Measurements from ENCODE around the gene SPTB.

SPTB gene

DNA sequence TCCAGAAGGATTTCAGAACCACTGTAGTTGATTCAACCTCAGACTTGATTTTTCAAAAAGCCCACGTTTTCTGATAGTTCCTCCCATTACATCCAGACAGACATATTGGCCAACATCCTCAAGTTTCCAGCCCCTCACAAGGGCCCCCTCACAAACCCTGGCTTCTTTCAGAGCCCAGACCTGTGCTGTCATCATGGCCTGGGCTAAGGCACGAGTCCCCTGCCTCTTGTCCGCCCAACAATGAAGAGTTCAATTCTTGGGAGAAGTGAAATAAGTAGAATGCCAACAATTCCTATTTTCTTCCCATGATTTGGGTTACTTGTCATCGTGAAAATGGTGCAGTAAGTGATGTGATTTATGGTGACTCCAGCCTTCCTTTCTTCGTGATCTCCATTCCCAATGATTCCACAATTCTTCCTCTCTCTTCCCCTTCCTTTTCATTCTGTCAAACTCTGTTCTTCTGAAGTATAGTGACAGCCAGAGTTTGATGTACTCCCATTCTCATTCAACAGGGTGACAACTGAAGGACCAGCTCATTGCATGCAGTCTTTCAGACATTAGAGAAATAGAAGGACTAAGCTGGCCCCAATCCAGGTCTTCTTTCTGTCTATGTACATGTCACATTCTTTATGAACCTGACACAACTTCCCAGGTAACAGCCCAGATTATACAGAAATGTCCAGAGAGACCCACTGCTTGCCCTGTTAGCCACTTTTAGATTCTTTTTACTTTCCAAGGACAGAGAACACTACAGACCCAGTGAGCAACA, 29.2 kb downstream of the SPTB start:
- no peak for DNase-seq (ENCODE audit: low spot score)

DNA sequence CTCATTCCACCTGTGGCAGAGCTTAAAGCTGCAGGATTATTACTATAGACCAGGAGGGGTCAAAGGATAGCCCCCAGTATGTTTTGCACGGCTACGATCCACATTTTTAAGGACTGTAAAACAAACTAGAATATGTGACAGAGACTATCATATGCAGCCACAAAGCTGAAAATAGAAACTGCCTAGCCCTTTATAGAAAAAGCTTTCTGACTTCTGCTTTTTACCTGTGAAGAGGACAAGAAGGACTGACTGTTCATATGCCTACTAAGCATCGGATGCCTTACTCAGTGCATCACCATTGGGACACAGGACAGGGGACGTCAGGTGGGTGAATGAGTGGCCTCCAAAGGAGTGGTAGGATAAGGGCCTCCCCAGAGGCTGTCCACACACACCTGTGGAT, 29.8 kb downstream of the SPTB start:
- no peak for DNase-seq (ENCODE audit: low spot score)

DNA sequence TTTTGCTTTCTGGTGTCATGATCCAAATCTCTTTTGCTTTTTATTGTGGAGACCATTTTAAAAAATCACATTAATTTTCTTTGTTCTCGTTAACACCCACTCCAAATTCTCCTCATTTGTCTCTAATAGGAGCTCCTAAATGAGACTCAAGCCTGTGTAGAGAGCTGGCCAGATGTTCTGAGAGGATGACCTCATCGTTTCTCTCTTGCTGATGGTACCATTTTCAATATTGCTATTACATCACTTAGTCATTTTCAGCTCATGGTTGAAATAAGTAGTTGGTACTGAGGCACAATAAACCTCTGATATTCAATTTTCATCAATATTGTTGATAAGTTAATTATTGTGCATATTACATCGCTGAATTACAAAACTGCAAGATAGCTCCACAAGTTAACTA, 31.5 kb downstream of the SPTB start:
- DNase-seq (ENCODE audit: low spot score) = no peak

DNA sequence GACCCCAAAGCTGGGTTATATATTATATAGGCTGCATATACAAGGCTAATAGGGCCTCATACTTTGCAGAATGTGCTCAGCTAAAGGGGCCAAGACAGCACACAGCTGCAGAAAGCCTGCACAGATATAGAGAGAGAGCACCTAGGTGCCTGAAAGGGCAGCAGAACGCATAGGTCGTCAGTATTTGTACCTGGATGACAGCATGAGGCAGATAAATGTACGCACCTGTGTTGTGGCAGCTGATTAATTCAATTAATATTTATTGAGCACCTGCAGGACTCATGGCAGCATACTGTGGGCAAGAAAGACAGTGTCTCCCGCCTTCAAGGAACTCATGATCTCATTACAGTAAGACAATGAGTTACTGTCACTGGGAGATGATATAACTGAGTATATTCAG, 33.4 kb downstream of the SPTB start:
- no peak for DNase-seq (ENCODE audit: low spot score)

DNA sequence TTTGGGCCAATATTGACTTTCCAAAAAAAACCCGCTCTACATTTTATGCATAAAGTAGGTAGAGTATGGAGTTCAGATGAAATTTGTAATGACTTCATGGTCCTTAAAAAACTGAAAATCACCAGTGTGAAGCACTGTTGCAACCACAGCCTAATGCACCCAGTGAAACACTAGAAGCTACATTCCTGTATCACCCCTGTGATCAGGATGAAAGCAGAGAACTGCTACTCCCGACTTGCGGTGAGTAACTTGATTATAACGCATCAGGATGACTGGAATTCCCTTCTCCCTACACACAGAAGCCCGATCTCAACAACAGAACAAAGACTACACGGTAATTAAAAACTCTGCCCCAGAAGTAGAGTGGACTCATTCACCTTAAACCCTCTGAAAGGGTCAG, 33.8 kb downstream of the SPTB start:
- peak; percentile 64 for DNase-seq (ENCODE audit: low spot score)

DNA sequence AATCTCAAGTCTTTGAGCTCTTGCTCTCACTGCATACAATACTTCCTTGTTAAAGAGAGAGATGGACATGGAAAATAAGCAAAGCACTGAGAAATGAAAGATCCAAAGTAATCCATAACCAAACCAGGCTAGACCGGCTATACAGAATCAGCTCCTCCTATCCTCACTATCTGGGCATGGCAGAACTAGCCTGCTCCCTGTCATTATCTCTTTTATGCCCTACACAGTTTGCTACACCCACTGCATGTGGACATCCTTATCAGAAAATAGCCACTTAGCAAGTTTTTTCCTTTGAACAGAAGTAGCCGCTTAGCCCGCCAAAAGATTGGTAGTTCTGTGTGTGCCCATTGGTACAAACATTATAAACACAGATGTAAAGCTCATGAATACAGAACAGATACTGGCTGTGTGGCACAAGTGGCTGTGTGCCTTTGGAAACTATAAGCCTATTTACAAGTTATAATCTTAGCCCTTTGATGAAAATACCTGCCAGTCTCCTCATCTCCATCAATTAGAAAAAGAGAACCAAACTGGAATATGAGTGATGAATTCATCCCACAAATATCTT, 34.7 kb downstream of the SPTB start:
- DNase-seq (ENCODE audit: low spot score) = no peak

DNA sequence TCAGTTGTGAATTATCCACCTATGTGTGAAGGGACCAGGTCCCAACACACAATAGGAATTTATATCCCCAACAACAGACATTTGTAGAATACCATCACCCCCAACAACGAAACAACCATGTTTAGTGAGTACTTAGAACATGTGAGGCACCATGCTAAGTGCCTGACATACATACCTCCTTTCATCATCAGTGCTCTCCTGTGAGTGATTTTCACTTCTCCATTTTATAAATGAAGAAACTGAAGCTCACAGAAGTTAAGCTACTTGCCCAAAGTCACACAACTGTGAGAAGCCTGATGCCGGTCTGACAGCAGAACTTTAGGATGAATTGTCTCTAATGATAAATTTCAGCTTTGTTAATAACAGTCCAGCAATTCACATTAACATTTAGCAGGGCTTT, 35.4 kb downstream of the SPTB start:
- no peak for DNase-seq (ENCODE audit: low spot score)

DNA sequence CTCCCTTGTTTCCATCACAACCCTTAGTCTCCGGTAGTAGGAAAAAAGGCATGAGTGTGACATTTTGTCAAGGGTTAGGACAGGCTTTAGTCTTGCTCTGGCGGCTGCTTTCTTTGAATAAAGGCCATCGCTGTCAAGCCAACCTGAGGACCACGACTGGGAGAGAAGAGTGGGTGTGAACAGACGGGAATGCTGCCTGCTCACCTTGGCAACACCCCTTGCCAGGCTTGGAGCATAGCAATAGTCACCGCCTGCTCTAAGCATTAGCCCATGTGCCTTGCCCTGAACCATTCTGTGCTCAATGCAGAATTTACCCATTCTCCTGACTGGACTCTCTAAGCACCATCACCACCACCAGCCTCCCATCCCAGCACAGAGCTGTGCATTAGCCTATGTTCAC, 36.2 kb downstream of the SPTB start:
- no peak for DNase-seq (ENCODE audit: low spot score)

DNA sequence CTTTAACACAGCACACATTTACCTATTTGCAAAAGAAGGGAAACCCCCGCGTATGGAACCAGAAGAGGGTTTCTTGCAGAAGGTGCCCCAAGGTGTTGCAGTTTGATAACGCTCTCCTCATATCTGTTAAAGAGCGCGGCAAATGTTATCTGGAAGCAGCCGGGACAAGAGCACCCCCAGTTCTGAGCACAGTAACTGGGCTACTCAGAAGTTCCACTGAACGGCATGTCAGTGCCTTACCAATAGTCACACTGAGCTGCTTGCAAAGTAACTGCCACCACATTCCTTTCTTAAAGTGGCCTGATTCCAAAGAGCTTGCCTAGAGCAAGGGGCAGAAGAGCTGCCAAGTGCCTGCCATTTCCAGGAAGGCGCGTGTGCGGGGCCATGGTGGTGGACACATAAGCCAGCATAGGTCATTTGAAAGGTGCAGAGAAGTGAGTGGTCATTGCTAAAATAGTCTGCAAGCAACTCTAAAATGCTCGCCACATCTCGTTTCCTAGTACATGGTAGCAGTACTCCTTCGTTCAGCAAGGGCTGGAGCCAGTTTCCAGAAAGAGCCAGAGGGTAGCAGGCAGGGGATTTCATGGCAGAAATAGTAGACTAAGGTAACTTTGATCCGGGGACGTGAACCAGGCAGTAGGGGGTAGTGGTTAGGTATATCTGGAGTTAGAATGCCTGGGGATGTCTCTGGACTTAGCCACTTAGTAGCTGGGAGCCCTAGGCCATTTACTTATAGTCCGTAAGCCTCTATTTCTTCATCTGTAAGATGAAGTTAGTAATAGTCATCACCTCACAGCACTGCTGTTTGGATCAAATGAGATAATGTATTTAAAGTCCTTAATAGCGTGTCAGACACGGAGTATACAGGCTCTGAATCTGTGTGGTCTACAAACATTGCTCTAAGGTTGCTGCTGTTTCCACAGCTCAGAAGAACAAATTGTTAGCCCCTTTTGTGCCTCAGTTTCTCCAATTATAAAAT, 37.6 kb downstream of the SPTB start:
- DNase-seq (ENCODE audit: low spot score) = peak; percentile 20

DNA sequence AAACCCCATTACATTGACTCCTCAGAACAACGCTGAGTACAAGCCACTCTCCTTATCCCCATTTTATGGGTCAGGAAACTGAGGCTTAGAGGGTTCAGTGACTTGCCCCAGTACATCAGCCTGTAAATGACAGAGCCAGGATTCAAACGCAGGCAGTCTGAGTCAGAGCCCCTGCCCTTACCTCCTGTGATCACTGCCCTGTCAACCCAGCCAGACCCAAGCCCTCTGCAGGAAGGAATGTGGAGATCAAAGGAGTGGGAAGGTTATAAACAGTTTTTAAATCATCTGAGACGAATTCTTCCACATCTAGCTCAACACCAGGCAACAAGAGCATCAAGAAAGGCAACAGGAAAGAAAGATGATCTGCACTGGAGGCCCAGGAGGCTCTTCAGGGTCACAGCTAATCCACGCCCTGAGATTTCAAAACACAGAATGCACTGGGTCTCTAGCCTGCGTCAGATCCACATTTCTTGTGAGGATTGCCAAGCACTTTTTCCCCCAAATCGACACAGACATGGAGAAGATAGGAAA, 38.5 kb downstream of the SPTB start:
- DNase-seq (ENCODE audit: low spot score) = peak; percentile 73

DNA sequence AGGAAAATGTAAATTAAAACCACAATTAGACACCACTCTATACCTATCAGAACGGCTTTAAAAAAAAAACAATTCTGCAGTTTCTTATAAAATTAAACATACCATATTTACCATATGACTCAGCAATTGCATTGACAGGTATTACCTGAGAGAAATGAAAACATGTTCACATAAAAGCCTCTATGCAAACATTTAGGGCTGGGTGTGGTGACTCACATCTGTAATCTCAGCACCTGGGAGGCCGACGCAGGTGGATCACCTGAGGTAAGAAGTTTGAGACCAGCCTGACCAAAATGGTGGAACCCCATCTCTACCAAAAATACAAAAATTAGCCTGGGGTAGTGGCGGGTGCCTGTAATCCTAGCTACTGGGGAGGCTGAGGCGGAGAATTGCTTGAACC, 41.1 kb downstream of the SPTB start:
- no peak for DNase-seq (ENCODE audit: low spot score)

DNA sequence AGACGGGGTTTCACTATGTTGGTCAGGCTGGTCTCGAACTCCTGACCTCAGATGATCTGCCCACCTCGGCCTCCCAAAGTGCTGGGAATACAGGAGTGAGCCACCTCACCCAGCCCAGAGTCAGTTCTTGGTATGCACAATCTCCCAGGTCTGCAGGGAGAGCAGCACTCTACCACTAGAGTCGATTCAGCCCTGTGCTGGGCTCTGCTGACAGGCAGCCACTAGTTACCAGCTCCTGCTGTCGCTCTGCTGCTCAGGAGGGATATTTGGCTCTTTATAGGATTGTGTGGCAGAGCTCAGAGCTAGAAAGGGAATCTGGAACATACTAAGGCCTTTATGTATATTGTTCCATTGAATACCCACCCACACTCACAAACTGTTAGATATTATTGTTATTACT, 44.3 kb downstream of the SPTB start:
- DNase-seq (ENCODE audit: low spot score) = no peak

DNA sequence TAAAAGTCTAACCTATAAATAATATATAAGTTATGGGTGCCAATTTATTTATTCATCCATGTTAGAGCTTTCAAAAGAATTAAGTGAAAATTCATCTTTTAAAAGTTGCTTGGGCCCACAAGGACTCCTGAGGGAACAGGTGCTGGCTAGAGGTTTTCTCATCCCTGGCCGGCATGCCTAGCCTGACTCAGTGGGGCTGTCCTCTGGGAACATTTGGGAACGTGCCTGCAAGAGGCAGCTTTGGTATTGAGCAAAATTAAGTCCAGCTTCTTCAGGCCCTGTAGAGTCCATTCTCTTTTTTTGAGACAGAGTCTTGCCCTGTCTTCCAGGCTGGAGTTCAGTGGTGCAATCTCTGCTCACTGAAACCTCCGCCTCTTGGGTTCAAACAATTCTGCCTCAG, 44.7 kb downstream of the SPTB start:
- no peak for DNase-seq (ENCODE audit: low spot score)

DNA sequence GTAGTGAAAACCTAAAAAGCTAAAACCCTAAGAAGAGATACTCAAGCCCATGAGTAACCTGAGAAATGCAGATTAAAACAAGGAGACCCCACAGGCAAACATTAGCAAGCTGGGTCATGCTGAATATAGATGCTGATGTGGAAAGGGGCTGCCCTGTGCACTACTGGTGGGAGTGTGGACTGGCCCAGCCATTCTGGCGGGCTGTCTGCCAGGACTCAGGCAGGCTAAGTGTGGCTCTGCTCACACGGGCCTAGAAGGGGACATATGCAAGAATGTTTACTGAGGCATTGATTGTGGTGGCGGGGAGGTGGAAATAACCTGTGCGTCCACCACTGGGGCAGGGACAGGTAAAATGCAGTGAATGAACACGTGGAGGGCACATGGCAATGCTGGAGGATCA, 48.3 kb downstream of the SPTB start:
- DNase-seq (ENCODE audit: low spot score) = no peak

DNA sequence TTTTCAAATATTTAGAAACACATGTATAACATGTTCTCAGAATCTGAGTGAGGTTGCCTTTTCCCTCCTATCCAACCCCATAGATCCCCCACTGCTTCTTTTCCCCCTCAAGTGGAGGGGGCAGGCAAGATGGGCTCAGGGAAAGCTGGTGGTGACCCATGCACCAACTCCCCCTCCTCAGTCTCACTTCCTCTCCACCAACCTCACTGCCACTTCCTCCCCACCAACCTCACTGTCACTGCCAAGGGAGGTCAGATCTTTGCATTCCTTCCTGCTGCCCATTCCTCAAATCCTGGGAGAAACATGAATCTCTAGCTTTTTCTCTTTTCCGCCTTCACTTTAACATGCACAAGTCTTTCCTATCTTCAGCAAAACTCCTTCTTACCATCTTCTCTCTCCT, 48.7 kb downstream of the SPTB start:
- DNase-seq (ENCODE audit: low spot score) = no peak

DNA sequence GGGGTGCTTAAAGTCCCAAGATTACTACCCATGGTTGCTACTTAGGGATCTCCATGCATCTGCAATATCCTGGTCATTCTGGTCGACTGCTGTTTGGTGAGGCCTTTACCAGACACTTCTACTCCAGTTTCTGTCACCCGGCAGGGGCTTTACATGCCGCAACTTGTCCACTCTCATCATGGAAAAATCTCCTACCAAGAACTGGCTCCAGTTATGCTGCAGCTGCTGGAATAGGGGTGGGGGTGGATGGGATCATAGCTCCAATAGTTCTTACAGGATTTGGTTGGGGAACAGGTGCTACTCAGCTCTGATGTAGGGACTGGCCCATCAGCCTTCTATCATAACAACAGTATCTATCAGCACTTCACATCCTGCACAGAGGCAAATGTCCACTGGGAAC, 51.6 kb downstream of the SPTB start:
- no peak for DNase-seq (ENCODE audit: low spot score)

DNA sequence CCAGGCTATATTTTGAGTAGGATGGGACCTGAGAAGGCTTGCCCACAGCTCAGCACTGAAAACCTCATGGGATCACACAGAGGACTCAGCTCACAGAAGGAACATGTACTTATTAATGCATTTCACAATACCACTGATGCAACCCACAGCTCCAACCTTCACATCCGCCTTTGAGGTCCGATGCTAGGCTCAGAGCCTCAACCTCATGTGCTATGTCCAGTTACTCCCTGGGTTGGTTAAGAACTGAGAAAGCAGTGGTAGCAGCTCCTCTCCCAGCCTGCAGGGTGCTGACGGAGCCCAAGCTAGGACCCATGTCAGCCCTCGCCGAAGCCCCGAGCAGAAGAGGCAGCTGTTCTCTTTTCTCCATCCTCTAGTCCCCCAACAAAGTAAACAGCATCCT, 52.9 kb downstream of the SPTB start:
- no peak for DNase-seq (ENCODE audit: low spot score)

DNA sequence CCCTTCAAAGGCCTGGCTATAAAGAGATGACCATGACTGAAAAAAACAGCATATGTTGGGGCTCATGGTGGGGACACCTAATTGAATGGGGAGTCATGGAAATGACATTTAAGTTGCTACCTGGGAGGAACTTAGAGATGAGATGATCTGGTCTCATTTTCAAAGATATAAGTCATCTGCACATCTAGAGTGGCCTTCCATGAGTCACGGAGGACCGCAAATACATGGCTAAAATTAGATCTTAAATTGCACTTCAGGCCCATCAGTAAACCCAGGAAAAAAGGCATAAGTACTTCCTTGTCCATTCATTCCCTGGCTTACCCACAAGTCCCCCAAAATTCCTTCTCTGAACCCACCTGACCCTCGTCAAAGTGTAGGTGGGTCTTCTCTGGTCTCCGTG, 53.4 kb downstream of the SPTB start:
- no peak for DNase-seq (ENCODE audit: low spot score)

DNA sequence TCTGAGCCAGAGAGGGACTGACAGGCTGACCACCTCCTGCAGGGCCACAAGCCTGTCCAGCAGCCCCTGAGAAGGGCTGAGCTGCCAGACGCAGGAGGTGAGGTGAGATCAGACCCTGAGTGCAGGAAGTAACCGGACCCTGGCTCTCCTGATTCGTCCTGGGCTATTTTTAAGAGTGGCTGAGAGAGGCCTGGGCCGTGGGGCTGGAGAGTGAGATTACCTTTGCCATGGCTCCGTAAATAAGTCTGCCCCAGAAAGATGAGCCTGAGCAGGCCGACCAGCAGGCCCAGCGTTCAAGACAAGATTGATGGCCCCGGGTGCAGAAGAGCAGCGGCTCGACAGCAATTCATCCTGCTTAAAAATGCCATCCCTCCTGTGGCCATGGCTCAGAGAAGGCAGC, 54.2 kb downstream of the SPTB start:
- no peak for DNase-seq (ENCODE audit: low spot score)

DNA sequence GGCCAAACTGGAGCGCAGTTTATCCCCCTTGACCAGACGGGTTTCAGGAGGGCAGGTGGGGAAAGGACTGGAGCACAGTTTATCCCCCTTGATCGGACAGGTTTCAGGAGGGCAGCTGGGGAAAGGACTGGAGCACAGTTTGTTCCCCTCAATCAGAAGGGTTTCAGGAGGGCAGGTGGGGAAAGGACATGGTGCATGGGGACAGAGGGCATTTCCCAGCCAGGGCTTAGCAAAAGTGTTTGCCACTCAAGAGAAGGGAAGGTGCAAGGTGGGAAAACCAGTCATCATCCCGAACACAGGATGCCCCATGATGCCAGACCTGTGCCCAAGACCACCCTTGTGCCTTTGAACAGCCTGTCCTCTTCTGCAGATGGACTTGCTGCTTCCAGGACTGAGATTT, 54.7 kb downstream of the SPTB start:
- DNase-seq (ENCODE audit: low spot score) = no peak

DNA sequence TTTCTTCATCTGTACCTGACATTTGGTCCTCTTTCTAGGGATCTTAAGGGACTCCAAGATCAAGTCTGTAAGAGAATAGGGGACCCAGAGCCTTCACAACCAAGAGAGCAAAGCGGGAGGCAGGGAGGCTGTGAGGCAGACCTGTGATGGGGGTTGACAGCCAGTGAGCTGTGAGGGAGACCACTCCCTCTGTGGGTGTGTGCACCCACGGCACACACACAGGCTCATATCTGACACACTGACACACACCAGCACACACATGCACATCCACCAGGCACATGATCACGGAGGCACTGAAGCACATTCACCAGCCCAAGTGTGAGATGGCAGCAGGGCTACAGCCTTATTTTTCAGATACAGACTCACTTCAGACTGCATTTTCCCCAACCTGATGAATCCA, 55.2 kb downstream of the SPTB start:
- DNase-seq (ENCODE audit: low spot score) = no peak

DNA sequence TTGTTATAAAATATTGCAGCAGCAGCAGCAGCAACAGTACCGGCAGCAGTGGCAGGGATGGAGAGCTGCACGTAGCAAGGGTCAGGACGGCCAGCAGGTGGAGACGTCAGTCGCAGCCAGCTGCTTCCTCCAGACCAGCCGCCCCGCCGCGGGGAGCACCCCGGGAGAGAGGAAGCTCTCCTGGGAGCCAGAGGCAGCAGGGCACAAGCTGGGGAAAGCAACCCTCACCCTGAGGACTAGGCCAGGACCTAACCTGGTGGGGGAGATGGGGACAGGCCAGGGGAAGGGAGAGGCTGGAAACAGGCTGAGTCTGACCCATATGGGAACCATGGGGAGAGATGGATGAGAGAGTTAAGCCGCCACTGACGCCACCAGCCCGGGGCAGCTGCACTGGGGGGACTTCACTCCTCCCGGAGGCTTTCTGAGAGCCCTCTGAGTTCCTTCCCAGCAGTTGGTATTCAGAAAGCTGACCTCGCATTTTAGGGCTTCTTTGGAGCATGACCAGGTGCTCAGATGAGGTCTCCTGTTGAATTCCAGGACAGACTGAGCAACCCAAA, 56.3 kb downstream of the SPTB start:
- peak; percentile 93 for DNase-seq (ENCODE audit: low spot score)
